ENCODE measurements around the gene MEGF11. TPM values are rescaled to one million over a fixed set of nuclear protein-coding genes. Genes with fewer than 3 reads are reported as not detected.

Gene MEGF11
- total RNA-seq, 1 experiment from 2014 or later = not detected

GRCh38 chr15:66296186-66296585, 42.6 kb upstream of the MEGF11 start:
- 0 out of 2 replicates have a peak overlapping the region, but pooled peaks have one; percentile 81 for H3K4me2 ChIP-seq
- DNase-seq = no peak
- intact Hi-C loops (cut with micrococcal nuclease; ENCODE audit: unreplicated experiment) = loop anchor here (10.0 kb wide), 1 partner anchor 681 kb away; the partner anchor contains the start of gene INTS14
- no peaks in the 10 kb centered on the region for H3K27me3 ChIP-seq (ENCODE audit: insufficient read depth, low read depth)
- H3K4me1 ChIP-seq (replicated peaks; ENCODE audit: insufficient read depth) = peaks cover 16% of the 10 kb centered on the region
- peaks cover 19% of the 10 kb centered on the region for H3K79me2 ChIP-seq (ENCODE audit: low read depth)
- BruUV-seq (replicated peaks) = TSS peak; percentile 5
- H3K36me3 ChIP-seq (ENCODE audit: low read depth) = no peaks in the 10 kb centered on the region
- CTCF ChIA-PET = interaction anchor here (0.6 to 0.7 kb wide), 3 partner anchors 203 to 374 kb away, joined by 3 to 8 read pairs (median 7); no protein-coding TSS in a partner anchor
- POLR2A ChIA-PET (ENCODE audit: unreplicated experiment) = no interaction called here
- no peaks in the 10 kb centered on the region for H4K20me1 ChIP-seq (ENCODE audit: insufficient read depth)
- no peaks in the 10 kb centered on the region for H3K9me3 ChIP-seq (ENCODE audit: insufficient read depth, low read depth)
- H3K9me2 ChIP-seq (ENCODE audit: insufficient read depth) = no peaks in the 10 kb centered on the region
- peaks cover 15% of the 10 kb centered on the region for H3F3A ChIP-seq (ENCODE audit: insufficient read depth, low read depth)
- no peak overlapping the region for H3K27ac ChIP-seq
- no peak overlapping the region for H2AFZ ChIP-seq
- H3K4me3 ChIP-seq = no peak overlapping the region
- TF ChIP-seq EZH2 (IDR thresholded peaks at IDR 0.05; ENCODE audit: low read depth) (no peak), CTCF (conservative IDR thresholded peaks at IDR 0.05) (no peak)

GRCh38 chr15:66294932-66295235, 41.3 kb upstream of the MEGF11 start:
- Histone ChIP-seq H3K4me3 (peak overlapping the region; percentile 52; the same call in 1 of the 2 replicates), H3K36me3 (ENCODE audit: low read depth) (no peaks in the 10 kb centered on the region), H3K27me3 (ENCODE audit: insufficient read depth, low read depth) (no peaks in the 10 kb centered on the region), H3K4me1 (replicated peaks; ENCODE audit: insufficient read depth) (peaks cover 28% of the 10 kb centered on the region), H3K79me2 (ENCODE audit: low read depth) (peaks cover 19% of the 10 kb centered on the region), H3K9me2 (ENCODE audit: insufficient read depth) (no peaks in the 10 kb centered on the region), H3F3A (ENCODE audit: insufficient read depth, low read depth) (peaks cover 15% of the 10 kb centered on the region), H2AFZ (no peak overlapping the region), H3K9me3 (ENCODE audit: insufficient read depth, low read depth) (no peaks in the 10 kb centered on the region), H3K4me2 (peak overlapping the region; percentile 81), H4K20me1 (ENCODE audit: insufficient read depth) (no peaks in the 10 kb centered on the region), H3K27ac (peak overlapping the region; percentile 57)
- intact Hi-C loops (cut with micrococcal nuclease; ENCODE audit: unreplicated experiment) = loop anchor here (2.0 to 10.0 kb wide), 3 partner anchors 202 to 680 kb away; partner anchors contain the start of genes INTS14 and SNAPC5
- POLR2A ChIA-PET (ENCODE audit: unreplicated experiment) = interaction anchor here (0.6 to 0.7 kb wide), 4 partner anchors 18 to 331 kb away, joined by 5 to 6 read pairs (median 5); no protein-coding TSS in a partner anchor
- no peak for DNase-seq
- CTCF ChIA-PET = no interaction called here
- TF ChIP-seq CTCF (conservative IDR thresholded peaks at IDR 0.05) (no peak), EZH2 (IDR thresholded peaks at IDR 0.05; ENCODE audit: low read depth) (no peak)
- BruUV-seq (replicated peaks) = no TSS peak

GRCh38 chr15:66294157-66294931, 40.8 kb upstream of the MEGF11 start:
- Histone ChIP-seq H3F3A (ENCODE audit: insufficient read depth, low read depth) (peaks cover 15% of the 10 kb centered on the region), H3K4me1 (replicated peaks; ENCODE audit: insufficient read depth) (peaks cover 28% of the 10 kb centered on the region), H3K27me3 (ENCODE audit: insufficient read depth, low read depth) (no peaks in the 10 kb centered on the region), H3K4me2 (peak overlapping the region; percentile 81), H4K20me1 (ENCODE audit: insufficient read depth) (no peaks in the 10 kb centered on the region), H3K9me3 (ENCODE audit: insufficient read depth, low read depth) (no peaks in the 10 kb centered on the region), H3K9me2 (ENCODE audit: insufficient read depth) (no peaks in the 10 kb centered on the region), H3K4me3 (peak overlapping the region; percentile 52), H3K79me2 (ENCODE audit: low read depth) (peaks cover 19% of the 10 kb centered on the region), H3K36me3 (ENCODE audit: low read depth) (no peaks in the 10 kb centered on the region), H3K27ac (peak overlapping the region; percentile 57), H2AFZ (peak overlapping the region; percentile 78)
- ChIA-PET POLR2A (ENCODE audit: unreplicated experiment) (interaction anchor here (0.6 to 0.7 kb wide), 6 partner anchors 18 to 332 kb away, joined by 3 to 6 read pairs (median 5); no protein-coding TSS in a partner anchor), CTCF (no interaction called here)
- DNase-seq = peak; percentile 40 to 79
- TF ChIP-seq EZH2 (IDR thresholded peaks at IDR 0.05; ENCODE audit: low read depth) (no peak), CTCF (conservative IDR thresholded peaks at IDR 0.05) (no peak)
- BruUV-seq (replicated peaks) = TSS peak; percentile 54
- intact Hi-C loops (cut with micrococcal nuclease; ENCODE audit: unreplicated experiment) = loop anchor here (2.0 to 10.0 kb wide), 3 partner anchors 202 to 680 kb away; partner anchors contain the start of genes INTS14 and SNAPC5
